Embryonic facial prominence (tissue), 1 donor: ENCODE data around the gene PCDH8.
"Not testable (repeated sequence)": the region's sequence is repeated elsewhere in the genome, so short reads cannot be mapped to it uniquely, and the experiment has no call there.

Source experiments
- DNase-seq: peaks from one replicate; pipeline ENCODE4 v3.0.0-alpha.2; 2016; ENCODE audit errors: extremely low spot score

Gene PCDH8

DNA sequence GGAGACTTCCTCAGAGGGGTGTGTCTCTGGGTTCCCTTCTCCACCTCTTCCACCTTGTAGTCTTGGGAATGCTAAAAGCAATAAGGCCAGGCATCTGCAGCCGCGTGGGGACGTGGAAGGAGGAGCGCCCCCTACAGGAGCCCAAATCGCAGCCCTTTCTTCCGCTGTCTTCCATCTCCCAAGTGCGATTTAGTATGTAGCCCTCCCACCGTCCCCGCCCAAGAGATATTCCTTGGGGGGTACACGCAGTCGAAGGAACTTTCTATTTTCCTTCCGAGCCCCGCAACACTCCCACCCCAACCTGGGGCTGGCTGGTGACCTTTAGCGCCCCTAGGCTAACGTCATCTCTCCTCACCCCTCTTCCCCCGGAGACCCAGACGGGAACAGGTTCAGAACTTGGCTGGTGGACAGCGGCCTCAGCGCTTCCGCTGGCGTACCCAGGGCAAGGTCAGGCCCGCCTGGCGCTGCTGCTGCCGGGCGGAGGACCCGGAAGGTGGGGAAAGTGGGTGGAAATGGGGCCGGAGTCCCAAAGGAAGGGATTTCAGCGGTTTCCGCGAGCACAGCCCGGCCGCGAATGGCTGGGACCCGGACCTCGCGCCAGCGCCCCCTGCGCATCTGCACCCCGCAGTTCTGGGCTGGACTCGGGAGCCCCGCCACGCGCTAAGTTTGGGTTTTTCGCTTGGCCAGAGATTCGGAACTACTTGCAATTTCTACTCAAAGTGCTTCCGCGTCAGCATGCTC, 2.1 kb upstream of the PCDH8 start:
- DNase-seq = peak; percentile 56

DNA sequence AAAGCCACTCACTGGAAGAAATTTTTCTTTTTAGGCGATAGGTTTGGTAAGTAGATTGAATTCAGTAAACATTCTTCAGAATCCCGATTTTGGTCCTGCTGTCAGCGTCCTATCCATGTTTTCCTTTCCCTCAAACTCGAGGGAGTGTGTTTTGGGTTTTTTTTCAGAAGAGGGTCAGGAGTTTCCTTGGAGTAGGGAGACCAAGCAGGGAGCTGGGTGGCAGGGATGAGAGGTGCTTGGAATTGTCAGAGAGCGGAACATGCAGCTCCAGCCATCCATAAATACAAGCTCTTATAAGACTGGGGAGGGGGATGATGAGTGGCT, 1.6 kb upstream of the PCDH8 start:
- DNase-seq = no peak

DNA sequence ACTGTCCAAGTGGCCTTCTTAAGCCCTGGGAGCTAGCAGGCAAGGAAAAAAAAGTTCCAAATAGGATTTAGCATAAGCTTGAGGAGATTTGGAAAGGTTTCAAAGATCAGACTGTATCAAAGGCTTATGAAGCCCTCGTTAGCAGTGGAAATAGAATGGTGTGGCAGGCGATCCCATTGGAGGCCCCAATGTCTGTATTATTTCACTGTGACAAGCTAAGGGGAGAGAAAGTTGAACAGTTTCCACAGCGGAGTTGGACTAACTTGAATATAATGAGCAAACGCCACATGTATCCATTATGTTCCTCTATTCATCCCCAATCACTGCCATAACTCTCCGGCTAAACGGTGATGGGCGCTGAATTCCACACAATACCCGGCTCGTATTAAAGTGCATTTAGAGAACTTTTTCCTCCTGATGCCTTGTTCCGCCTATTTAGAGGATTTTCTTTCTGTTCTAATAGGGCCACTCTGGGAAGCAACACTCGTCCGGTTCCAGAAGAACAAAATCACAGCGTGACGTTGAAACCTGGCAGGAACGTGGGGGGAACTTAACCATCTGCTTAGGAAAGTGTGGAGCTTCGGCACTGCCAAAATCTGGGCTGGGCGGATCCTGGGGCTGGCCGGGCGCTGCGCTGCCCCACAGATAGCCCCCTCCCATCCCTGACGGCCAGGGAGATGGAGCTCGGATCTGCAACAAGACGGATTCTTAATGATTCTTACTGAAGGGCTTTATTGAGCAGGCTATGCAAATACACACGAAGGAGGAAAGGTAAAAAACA, 1.0 kb upstream of the PCDH8 start:
- DNase-seq = no peak

DNA sequence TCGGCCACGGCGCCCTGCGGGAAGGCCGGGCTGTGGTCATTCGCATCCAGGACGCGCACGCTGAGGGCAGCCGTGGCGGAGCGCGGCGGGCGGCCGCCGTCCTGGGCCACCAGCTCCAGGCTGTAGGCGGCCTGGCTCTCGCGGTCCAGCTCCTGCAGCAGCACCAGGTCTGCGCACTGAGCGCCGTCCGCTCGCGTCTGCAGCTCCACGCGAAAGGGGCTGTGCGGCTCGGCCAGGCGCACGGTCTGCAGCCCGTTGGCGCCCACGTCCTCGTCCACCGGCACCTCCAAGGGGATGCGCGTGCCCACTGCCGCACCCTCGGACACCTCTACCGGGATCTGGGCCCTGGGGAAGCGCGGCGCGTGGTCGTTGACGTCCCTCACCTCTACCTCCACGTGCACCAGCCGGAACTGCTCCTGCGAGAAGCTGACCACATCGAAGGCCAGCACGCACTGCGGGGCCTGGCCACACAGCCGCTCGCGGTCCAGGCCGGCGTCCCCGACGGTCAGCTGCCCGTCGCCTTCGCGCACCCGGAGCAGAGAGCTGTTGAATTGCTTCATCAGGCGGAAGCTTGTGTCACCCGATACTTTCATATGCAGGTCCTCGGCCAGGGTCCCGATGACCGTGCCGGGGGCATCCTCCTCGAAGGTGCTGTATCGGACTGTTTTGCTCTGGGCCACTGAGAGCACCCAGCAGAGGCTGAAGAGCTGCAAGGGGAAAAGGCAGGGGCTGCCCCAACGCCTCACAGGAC, 583 bp downstream of the PCDH8 start:
- DNase-seq = no peak

DNA sequence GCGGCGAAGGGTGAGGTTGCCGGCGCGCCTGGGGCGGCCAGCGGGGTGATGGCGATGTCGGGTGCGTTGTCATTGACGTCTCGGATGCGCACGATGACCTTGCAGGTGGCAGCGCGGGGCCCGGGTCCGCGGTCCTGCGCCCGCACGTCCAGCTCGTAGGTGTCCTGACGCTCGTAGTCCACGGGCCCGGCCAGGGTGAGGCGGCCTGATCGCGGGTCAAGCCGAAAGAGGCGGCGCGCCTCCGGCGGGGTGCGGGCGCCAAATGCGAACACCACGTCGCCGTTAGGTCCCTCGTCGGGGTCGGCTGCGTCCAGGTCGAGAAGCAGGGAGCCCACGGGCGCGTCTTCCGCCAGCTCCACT, 1.1 kb downstream of the PCDH8 start:
- DNase-seq = no peak

DNA sequence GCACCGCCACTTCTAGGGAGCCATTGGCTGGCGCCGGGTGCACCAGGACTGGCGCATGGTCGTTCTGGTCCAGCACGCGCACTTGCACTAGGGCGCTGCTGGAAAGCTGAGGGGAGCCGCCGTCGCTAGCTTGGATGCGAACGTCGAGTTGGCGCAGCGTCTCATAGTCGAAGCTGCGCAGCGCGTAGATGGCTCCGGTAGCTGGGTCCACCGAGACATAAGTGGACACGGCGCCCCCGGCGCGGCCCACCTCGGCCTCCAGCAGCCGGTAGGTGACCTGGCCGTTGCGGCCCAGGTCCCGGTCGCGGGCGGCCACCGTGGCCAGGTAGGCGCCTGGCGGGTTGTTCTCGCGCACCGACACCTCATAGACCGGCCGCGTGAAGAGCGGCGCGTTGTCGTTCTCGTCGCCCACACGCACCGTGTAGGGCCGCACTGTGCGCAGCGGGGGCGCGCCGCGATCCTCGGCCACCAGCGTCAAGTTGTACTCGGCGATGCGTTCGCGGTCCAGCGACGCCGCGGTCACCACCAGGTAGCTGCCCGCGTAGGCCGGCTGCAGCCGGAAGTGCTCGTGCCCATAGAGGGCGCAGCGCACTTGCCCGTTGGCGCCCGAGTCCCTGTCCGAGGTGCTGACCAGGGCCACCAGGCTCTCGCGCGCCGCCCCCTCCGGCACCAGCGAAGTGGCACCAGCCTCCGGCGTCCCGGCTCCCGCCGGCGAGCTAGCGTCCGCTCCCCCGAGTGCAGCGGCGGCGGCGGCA, 1.7 kb downstream of the PCDH8 start:
- DNase-seq = no peak

DNA sequence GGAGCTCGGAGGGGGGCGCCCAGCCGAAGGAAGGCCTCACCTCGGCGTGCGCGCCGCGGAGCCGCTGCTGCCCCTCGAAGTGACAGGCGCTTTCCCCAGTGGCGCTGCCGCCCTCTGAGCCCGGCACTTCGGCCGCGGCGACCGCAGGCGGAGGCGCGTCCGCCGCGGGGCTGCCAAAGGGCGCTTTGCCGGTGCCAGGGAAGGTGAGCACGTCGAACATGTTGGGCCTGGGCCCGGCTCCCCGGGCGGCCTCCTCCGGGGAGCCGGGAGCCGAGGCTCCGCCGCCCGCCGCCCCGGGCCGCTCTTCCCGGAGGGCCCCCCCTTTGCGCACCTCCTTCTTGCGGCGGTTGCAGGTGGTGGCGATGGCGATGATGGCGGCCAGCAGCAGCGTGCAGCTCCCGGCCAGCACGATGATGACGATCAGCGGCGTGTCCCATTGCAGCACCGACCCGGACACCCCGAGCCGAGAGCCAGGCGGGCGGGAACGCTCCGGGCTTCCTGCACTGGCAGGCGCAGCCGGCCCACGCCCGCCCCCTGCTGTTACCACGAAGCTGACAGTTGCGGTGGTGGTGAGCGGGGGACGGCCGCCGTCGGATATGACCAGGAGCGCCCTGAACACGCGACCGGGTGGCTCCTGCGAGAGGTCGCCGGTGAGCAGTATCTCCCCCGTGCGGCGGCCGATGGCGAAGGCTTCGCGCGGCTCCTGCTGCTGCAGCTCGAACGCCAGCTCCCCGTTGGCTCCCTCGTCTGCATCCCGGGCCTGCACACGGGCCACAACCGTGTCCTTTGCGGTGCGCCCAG, 2.5 kb downstream of the PCDH8 start:
- no peak for DNase-seq

DNA sequence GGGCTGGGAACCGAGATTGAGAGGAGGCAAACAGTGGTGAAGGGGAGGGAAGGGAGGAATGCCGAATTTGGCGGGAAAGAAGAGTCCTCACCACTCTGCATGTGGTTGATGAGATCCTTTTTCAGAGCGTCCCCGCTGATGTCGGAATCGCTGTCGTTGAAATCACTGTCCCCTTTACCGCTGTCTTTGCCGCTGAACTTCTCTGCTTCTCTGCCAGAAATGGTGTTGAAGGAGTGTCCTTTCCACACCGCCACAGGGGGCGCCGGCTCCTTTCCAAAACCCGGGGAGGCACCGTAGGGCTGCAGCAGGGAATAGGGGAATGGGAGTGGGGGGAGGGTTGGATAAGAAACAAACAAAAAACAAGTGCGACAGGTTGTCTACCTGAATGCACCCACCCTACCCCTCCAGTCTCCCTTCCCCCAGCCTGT, 3.1 kb downstream of the PCDH8 start:
- DNase-seq = no peak

DNA sequence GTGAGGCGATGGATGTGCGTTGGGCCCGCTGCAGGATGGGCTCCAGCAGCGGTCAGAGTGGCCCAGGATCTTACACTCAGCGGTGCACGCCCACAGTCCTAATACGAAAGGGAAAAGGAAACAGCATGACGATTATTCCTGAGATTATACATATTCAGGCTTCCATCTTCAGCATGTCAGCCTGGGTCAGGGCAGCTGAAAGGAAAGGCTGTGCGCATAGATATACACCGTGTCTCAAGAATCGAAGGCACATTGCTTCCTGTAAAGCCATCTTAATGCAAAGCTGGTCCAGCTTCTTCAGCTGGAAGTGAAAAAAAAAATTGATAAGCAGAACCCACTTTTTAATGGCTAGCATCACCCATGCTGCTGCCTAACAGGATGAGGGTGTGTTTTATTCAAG, 3.6 kb downstream of the PCDH8 start:
- no peak for DNase-seq

DNA sequence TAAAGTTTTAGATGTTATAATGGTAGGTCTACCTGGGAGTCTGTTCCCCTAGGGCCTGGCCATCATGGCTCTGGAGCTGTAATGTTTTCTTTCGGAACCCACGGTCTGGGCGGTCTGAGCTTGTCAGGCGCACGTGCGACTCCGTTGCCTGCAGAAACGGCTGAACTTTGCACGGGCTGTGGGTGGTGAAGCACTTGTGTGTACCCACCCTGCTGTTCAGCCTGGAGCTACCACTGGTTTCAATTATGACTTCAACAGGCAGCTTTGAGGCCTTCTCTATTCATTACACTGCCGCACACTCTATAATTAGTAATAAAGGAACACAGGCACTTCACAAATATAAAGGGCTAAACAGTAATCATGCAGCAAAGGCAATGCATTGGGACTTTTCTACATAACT, 6.0 kb downstream of the PCDH8 start:
- no peak for DNase-seq

DNA sequence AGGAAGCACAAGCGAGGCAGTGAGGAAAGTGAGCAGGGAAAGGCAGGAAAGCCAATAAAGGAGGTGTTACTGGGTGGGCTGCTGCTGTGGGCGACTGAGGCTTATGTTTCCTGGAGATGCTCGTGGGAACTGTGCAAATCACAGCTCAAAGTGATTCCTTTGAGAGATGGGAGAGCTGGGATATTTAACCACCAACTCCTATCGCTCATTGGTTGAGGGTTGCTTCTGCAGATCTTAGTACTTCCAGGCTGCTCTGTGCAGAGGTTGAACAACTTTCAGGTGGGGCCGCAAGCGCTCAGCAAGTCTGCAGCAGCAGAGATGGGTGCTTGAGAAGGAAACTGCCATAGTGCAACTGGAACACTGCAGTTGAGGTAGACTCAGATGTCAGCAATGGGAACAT, 8.4 kb downstream of the PCDH8 start:
- no peak for DNase-seq

DNA sequence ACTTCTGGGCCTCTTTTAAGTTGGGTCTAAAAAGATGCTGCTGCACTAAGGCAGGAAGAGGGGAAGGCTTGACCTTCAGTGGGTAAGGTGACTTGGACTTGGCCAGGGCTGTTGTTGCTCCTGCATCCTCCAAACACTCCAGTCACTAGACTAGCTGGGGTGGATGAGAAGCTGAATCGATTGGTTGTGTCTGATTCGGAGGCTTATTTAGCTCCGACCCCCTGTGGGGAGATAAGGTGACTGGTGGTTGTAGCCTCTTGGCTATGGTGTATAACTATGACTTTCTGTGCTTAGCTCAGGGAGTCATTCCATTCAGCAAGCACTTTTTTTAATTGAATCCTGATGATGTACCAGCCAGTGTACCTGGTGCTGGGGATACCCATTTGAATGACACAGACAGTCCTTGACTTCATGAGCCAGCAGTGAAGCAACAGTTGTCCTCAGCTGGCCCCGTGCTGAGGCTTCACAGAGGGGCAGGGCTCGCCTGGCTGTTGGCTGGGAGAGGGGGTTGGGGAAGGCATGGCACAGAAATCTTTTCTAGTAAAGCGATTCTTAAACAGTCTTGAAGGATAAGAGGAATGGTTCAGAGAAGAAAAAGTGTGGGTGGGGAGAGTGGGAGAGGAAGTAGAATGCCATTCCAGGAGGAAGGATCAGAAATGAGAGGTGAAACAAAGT, 9.9 kb downstream of the PCDH8 start:
- DNase-seq = no peak

DNA sequence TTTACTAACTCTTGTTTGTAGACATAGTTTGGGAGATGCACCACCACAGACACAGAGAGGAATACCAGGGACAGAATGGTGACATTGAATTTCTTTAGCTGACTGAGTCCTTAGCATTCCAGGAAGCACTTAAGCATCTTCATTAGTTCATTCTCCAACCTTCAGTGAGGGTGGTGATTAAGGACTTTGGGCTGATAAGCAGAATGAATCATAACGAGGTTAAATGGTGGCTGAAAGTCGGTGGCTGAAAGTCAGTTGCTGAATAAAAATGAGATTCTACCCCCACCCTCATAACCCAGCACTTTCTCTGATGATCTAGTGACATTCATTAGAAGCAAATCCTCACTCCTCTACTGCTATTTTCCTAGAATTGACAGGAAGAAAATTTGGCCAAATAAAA, 10.6 kb downstream of the PCDH8 start:
- no peak for DNase-seq

DNA sequence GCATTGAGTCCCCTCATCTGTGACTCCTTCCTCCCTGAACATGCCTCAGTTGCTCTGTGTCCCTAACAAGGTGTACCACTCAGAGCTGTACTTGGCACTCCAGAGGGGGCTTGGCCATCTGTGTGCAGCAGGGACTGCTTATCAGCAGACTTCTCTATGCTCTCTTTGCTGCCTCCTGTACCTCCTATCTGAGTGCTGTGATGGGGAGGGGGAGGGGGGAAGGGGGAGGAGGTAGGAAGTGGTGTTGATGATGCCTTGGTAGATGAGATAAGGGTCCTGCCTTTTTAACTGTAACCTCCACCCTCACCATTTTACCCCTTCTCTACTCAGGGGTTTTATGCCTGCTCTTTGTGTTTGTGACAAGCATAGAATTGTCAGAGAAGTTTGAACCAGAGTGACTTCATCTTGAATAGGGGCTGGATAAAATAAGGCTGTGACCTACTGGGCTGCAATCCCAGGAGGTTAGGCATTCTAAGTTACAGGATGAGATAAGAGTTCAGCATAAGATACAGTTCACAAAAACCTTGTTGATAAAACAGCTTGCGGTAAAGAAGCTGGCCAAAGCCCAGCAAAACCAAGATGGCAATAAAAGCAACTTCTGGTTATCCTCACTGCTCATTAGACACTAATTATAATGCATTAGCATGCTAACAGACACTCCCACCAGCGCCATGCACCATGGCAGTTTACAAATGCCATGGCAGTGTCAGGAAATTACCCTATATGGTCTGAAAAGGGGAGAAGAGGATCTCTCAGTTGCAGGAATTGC, 13.2 kb downstream of the PCDH8 start:
- no peak for DNase-seq

DNA sequence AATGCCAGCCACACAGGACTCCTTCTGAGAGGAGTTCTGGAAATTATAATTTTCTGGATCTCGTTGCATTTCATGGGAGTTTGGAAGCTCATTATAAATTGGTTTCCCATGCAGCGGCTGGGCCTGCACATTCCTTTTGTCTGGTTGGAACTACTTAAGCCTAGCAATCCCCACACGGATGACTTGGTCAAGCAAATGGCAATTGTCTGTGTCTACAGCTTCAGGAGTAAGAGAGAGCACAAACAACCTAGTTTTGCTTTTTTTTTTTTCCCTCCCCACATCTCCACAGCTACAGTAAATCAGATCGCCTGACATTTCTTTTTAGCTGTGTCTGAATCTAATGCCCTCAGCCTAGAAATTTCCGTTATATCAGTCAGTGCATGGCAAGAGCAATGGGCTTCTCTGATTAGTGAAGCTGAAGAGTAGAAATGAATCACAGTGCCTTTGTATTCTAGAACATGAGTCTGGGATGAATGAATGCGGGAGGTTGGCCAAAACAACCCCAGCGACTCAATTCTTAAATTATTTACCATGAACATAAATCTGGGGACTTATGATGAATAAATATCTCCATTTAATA, 15.1 kb downstream of the PCDH8 start:
- DNase-seq = no peak

DNA sequence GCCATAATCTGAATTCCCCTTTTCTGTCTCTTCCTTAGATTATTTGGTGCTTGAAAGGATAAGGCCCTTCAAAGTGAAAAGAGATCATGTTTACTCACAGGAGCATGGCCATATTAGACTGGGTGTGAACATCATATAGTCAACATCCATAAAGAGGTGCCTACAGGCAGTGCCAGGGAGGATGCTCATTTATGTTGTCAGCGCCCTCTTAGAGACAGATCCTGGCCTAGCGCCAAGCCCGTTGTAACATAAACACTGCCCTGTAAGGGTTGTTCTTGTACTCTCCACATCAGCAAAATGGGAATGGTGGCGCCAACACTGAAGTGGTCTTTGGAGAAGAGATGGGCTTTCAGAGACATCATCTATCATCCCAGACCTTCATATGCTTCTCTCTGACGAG, 16.1 kb downstream of the PCDH8 start:
- no peak for DNase-seq

DNA sequence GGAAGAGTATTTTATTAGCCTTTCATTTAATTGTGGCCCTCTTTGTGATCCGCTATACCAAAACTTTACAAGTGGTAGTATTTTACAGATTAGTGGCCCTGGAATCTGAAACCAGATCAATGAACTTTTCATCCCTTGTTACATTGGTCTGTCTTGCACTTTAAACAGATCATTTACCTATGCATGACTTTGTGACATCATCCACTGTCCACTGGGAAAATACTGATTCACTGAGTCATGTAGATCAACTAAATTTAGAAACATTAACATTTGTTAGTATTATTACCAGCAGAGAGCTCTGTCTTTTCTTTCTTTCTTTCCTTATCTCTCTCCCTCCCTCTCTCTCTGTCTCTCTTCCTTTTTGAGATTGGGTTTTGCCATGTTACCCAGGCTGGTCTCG, 17.5 kb downstream of the PCDH8 start:
- no peak for DNase-seq

DNA sequence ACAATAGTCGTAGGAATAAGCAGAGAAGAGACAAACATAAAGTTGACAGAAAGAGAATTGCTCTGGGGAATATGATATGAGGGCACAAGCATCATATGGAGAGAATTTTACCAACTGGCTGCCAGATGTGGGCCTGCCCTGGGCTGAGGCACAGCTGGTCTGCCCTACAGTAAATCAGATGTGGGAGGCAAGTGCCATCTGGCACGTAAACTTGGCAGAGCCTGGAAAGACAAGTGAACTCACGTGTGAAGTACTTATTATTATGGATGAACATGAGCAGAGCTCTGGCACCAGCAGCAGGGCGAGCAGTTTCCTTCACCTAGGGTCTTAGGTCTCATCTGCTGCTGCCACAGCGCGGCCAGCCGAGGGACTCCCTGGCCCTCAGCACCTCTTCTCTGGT, 20.6 kb downstream of the PCDH8 start:
- no peak for DNase-seq

DNA sequence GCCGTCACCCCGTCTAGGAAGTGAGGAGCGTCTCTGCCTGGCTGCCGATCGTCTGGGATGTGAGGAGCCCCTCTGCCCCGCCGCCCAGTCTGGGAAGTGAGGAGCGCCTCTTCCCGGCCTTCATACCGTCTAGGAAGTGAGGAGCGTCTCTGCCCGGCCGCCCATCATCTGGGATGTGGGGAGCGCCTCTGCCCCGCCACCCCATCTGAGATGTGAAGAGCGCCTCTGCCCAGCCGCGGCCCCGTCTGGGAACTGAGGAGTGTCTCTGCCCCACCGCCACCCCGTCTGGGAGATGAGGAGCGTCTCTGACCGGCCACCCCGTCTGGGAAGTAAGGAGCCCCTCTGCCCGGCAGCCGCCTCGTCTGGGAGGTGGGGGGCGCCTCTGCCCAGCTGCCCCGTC, 30.6 kb downstream of the PCDH8 start:
- not testable (repeated sequence) for DNase-seq

DNA sequence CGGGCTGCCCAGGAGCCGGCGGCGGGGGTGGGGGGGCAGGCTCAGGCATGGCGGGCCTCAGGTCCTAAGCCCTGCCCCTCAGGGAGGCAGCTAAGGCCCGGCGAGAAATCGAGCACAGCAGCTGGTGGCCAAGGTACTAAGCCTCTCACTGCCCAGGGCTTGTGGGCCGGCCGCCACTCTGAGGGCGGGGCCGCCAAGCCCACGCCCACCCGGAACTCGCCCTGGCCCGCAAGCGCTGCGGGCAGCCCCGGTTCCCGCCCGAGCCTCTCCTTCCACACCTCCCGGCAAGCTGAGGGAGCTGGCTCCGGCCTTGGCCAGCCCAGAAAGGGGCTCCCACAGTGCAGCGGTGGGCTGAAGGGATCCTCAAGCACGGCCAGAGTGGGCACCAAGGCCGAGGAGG, 33.1 kb downstream of the PCDH8 start:
- DNase-seq = no peak
